ENCODE results near the gene SLC12A1. TPM values are rescaled to one million over a fixed set of nuclear protein-coding genes. Genes with fewer than 3 reads are reported as not detected.
"Not testable (repeated sequence)": the region's sequence is repeated elsewhere in the genome, so short reads cannot be mapped to it uniquely, and the experiment has no call there.

SLC12A1 gene
- total RNA-seq, 1 experiment from 2014 or later, result not detected

DNA sequence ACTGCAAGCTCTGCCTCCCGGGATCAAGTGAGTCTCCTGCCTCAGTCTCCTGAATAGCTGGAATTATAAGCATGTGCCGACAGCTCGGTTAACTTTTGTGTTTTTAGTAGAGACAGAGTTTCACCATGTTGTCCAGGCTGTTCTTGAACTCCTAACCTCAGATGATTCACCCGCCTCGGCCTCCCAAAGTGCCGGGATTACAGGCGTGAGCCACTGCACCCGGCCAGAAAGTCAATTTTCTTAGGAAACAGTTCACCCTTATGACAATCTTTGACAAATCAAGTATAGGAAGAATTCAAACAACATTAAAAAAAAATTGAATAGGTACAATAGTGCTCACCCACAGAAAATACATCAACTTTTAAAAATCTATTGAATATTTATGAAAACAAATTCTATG lies 101.5 kb downstream of the SLC12A1 start:
- DNase-seq (ENCODE audit: low spot score), result no peak

- DNase-seq (ENCODE audit: low spot score), result no peak
These were observed 103.6 kb downstream of the SLC12A1 start for GRCh38 chr15:48309740-48310139.

DNA sequence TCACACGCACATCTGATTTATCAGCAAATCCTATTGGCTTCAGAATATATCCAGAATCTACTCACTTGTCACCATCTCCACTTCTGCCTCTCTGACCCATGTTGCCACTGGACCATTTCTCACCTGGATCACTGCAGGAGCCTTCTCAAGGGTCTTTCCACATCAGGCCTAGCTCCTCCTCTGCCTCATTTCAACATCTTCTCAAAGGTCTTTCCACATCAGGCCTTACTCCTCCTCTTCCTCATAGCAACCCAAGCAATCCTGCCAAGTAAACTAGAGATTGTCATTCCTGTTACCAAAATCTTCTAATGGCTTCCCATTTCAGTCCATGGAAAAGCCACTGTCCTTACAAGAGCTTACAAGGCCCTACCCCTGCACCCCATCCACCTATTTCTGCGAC lies 107.1 kb downstream of the SLC12A1 start:
- DNase-seq (ENCODE audit: low spot score), result no peak

DNA sequence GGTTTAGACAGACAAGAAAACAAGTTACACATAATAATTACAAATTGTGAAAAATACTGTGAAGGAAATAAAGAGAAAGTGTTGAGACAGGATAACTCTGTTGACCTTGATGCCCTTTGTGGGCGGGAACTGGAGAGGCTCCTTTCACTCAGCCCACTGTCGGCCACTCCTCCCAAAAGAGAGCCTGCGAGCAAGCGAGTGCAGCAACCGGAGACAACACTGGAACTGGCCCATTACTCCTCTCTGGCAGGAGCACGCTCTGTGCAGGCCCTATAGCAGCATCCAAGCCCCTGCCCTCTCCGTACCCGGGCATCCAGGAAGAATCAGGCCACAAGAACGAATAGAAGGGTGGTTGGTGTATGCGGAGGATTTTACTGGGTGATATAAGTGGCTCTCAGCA lies 108.9 kb downstream of the SLC12A1 start:
- no peak for DNase-seq (ENCODE audit: low spot score)

DNA sequence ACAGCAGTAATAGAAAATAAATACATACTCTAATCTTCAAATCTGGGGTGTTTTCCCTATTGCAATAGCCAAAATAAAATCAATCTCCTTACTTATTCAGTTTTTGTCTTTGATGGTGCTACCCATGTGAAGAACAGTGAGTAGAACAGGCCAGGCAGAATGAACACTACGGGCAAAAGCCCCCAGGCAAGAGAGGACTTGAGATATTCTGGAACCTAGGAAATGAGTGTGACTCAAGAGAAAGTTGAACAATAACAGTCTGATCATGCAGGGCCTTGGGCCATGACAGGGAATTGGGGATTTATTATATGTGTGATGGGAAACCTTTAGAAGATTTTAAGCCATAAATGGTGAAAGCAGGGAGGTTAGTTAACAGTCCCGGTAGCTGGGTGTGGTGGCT lies 111.1 kb downstream of the SLC12A1 start:
- DNase-seq (ENCODE audit: low spot score), result no peak

DNA sequence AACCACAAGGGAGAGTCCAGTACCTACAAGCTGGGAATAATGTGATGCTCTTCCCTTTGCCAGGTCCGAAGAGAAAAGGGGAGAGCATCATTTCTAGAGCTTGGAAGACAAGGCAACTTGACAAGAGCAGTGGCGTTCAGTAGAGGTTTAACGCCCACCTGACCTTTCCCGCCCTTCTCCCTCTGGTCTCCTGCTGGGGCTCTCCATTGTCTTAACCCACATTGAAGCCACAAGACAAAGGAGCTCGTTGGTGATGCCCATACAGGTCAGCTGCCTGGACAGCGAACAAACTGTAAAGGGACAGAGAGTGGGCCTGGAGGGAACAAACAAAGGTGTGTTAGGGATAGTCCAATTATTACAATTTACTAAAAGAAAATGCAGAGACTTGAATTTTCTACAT lies 112.0 kb downstream of the SLC12A1 start:
- no peak for DNase-seq (ENCODE audit: low spot score)

DNA sequence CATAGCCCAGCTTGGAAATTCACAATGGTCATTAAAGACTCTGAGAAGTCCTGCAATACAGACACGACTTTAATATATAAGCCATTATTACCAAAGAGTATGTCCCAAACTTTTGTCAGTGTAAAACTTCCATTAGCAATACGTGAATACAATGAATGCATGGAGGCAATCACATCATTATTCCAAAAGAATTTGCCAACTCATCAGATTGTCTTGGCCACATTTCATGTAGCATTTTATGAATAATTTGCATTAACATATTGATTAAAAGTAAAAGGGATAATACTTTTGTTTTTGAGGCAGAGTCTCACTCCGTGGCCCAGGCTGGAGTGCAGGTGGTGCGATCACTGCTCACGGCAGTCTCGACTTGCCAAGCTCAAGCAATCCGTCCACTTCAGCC lies 117.2 kb downstream of the SLC12A1 start:
- no peak for DNase-seq (ENCODE audit: low spot score)

DNA sequence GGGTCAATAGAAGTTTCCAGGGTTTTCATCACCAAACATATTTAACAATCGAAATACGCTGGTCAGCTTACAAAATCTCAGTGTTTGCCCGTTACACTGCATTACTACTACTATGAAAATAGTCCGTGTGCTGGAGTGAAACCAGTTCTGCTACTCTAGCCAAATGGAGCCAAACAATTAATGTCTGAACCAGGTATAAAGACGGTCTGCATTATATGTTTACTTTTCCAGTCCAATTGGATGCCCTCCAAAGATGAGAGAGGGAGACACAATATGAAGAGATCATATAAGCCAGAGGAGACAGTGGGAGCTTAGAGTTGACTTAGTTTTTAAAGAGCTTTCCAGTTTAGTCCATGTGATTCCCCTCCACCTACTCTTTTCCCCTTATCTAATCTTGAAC lies 118.8 kb downstream of the SLC12A1 start:
- DNase-seq (ENCODE audit: low spot score), result no peak

GRCh38 chr15:48325400-48325799 lies 119.3 kb downstream of the SLC12A1 start:
- DNase-seq (ENCODE audit: low spot score), result no peak

GRCh38 chr15:48326180-48326579 lies 120.1 kb downstream of the SLC12A1 start:
- not testable (repeated sequence) for DNase-seq (ENCODE audit: low spot score)

GRCh38 chr15:48330105-48330785 lies 124.1 kb downstream of the SLC12A1 start:
- DNase-seq (ENCODE audit: low spot score), result peak; percentile 41

DNA sequence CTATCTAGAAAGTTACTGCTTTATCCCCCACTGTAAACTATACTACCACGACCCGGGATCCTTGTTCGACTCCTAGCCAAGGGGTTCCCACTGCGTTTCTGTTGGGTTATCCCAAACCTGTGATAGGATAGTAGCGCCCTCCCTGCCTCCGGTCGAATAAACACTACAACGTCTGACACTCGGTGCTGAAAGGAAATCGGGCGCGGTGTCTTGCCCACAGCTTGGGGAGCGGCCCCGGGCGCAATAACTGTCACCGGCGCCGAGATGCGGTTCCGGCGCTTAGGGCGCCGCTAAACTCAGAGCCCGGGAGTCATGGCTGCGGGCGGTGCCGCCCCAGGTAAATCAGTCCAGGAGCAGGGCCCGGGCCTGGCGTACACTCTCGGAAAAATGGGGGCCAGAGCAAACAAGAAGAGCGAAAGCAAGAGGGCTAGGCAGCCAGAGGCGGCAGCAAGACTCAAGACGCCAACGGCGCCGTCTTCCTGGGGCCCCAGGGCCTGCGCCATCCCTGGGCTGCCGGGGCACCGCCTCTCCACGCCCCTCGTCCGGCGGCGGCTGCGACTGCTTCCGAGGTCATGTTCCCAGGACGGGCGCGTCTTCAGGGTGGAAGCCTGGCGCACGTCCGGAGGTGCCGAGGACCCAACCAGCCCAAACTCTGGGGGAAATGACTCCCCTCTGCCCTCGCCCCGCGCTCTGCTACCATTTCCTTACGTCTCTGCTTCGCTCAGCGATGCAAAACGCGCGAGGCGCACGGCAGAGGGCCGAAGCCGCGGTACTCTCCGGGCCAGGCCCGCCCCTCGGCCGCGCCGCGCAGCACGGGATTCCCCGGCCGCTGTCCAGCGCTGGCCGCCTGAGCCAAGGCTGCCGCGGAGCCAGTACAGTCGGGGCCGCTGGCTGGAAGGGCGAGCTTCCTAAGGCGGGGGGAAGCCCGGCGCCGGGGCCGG lies 125.0 kb downstream of the SLC12A1 start, which contains the start of gene DUT:
Gene DUT, plus strand, starts transcription at position 575 of the 941 bp plus-strand sequence. Its CDS starts 87 bp downstream, at position 662.
- DNase-seq (ENCODE audit: low spot score), result peak; percentile 71

DNA sequence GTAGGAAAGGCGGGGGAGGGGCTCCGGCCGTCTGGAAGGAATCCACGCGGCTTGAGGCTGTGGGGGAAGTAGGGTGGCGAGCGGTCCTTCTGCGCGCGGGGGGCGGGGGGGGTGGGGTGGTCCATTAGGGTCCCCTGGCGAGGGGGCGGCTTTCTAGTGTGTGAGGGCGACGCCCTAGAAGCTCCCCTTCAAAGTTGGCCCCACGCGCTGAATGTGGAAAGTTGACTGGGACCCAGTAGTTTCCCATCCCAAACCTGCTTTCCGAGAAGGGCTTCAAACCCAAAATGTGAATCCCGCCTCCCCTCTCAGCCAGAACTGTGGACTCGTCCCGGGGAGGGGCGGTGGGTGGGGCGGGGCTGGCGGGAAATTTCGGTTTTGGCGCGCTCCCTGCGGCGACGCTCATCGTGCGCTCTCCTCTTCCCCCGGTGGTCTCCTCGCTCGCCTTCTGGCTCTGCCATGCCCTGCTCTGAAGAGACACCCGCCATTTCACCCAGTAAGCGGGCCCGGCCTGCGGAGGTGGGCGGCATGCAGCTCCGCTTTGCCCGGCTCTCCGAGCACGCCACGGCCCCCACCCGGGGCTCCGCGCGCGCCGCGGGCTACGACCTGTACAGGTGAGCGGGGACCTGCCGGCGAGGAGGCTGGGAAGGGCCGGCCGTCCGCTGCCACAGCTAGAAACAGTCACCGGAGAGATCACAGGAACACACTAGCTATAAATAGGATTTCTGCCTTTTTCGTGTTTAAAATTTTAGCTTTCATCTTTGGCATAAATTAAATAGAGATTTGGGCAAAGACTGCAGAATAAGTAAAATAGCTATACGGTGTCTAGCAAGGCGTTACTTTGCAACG lies 125.9 kb downstream of the SLC12A1 start:
- peak; percentile 38 for DNase-seq (ENCODE audit: low spot score)

DNA sequence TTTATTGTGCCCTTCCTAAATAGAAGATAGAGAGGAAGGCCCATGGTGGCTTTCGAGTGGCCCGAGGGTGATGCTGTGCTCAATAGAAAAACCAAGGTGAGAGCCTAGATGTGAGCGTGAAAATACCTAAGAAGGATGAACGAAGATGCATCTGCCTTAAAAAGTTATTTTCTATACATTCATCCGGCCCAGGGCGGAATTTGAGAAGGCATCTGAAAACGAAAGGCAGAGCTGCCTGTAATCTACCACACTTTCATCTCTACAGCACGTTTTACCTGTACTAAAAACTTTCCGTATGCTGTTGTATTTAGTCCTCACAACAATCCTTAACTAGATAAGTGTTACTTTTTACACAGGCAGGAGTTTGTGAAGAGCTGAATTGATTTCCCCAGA lies 126.5 kb downstream of the SLC12A1 start:
- peak; percentile 10 for DNase-seq (ENCODE audit: low spot score)

- DNase-seq (ENCODE audit: low spot score), result no peak
These were observed 127.4 kb downstream of the SLC12A1 start for GRCh38 chr15:48333540-48333939.

DNA sequence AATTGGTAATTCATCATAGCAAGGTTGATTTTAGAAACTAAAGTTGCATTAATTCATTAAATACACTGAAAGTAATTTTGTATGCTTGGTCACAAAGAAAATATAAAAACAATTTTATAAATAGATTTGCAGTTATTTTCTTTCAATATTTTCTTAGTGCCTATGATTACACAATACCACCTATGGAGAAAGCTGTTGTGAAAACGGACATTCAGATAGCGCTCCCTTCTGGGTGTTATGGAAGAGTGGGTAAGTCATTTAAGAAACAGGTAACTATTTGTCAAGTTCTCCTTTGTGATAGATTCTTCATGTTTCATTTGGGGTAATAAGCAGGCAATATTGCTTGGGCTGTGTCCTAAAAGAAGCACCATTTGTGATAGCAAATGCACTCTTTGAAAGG lies 128.2 kb downstream of the SLC12A1 start:
- no peak for DNase-seq (ENCODE audit: low spot score)

DNA sequence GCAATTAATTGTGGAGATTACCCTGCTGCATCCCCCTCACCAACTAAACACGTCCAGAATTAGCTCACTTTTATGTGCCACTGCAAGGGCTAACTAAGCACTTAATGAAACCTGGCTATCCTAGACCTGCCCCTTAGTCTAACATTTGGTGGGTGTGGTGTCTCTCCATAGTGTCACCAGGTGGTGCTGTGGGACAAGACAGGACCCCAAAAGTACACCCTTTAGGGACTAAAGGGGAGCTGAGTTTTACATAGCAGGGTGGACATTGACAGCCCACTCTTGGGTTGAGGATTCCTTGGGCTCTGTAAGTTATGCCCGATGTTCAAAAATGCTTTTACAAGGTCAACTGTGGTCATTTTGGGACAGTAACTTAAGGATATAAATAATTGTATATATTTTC lies 130.8 kb downstream of the SLC12A1 start:
- peak; percentile 20 for DNase-seq (ENCODE audit: low spot score)

DNA sequence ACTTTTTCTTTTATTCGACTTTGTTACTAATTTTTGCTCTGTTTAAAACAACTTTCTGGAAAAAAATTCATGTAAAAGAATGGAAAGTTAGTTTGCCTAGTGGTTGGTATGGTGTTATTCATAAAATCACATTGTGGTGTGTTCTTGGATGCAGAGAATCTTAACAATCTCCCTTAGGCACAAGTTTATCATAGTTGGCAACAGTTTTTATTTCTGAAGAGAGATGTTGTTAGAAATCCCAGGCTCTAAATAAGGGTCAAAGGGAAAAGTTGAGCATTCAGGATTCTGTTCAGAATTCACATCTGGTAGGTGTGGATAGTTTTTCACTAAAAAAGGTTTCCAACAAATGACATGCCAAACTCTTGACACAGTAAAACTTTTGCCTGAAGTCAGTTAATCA lies 131.5 kb downstream of the SLC12A1 start:
- no peak for DNase-seq (ENCODE audit: low spot score)

GRCh38 chr15:48340111-48340510 lies 134.0 kb downstream of the SLC12A1 start:
- no peak for DNase-seq (ENCODE audit: low spot score)

DNA sequence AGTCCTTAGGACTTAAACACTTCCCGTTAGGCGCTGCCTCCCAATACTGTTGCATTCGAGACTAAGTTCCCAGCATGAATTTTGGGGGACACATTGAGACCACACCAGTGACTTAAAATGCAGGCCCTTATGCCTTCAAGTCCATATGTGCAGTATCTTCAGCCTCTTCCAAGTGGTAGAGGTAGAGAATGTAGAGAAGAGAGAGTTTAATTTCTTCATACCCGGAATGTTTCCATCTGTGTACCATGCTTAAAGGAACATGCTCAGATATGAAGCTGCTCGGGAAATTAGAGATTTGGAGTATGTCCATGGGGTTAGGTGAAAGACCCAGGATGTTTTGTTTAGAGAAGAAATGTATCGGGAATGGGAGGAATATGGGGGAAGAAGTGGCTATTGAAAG lies 137.8 kb downstream of the SLC12A1 start:
- no peak for DNase-seq (ENCODE audit: low spot score)

GRCh38 chr15:48345516-48345915 lies 139.4 kb downstream of the SLC12A1 start:
- no peak for DNase-seq (ENCODE audit: low spot score)

All from HT-29 (cell line).